HepG2 (cell line): Measurements from ENCODE around the gene ANKRD27. TPM values are rescaled to one million over a fixed set of nuclear protein-coding genes. Genes with fewer than 3 reads are reported as not detected.

ENCODE experiments used
- ADNP ChIP-seq: sonication (generic); formaldehyde crosslinking; IDR thresholded peaks from 2 replicates; pipeline ENCODE4 v1.4.0; 2020; ENCODE audit warnings: missing genetic modification reagents
- CEBPG ChIP-seq: IDR thresholded peaks from 2 replicates; pipeline ENCODE4 v1.6.1; 2016
- ELF1 ChIP-seq: sonication (generic); formaldehyde crosslinking; IDR thresholded peaks from 2 replicates; pipeline ENCODE4 v1.4.0; 2020; ENCODE audit warnings: missing genetic modification reagents
- FOXK2 ChIP-seq: fragments of 450-650 bp; IDR thresholded peaks from 2 replicates; pipeline ENCODE4 v1.6.1; 2016
- HHEX ChIP-seq: IDR thresholded peaks from 2 replicates; pipeline ENCODE4 v1.6.1; 2016; ENCODE audit warnings: control low read depth
- JDP2 ChIP-seq: sonication (generic); formaldehyde crosslinking; IDR thresholded peaks from 2 replicates; pipeline ENCODE4 v1.8.1; 2022; ENCODE audit warnings: missing genetic modification reagents, borderline replicate concordance
- MTA1 ChIP-seq: sonication (generic); formaldehyde crosslinking; IDR thresholded peaks from 2 replicates; pipeline ENCODE4 v1.4.0; 2020; ENCODE audit warnings: missing genetic modification reagents, mild to moderate bottlenecking, borderline replicate concordance
- NKX3-1 ChIP-seq: sonication (generic); formaldehyde crosslinking; IDR thresholded peaks from 2 replicates; pipeline ENCODE4 v1.5.0; 2020; ENCODE audit warnings: missing genetic modification reagents
- SOX13 ChIP-seq, 3 experiments: fragments of 450-650 bp in 1 of 3; sonication (generic) in 1 of 3; formaldehyde crosslinking in 1 of 3; IDR thresholded peaks in 2 of 3; conservative IDR thresholded peaks in 1 of 3; 2 replicates each; pipeline versions ENCODE4 v1.5.0 to v1.6.1; 2016 to 2020; ENCODE audit warnings: antibody characterized with exemption in 1 of 3, mild to moderate bottlenecking in 1 of 3, missing compliant biosample characterization in 1 of 3, missing genetic modification reagents in 1 of 3, moderate library complexity in 1 of 3
- SRSF4 ChIP-seq: fragments of 200-400 bp; formaldehyde crosslinking; IDR thresholded peaks from one replicate; pipeline ENCODE4 v1.6.1; 2018; ENCODE audit warnings: mild to moderate bottlenecking, low read depth, low read length, moderate library complexity; ENCODE audit not compliant: poor library complexity, severe bottlenecking
- TAF15 ChIP-seq: fragments of 200-400 bp; formaldehyde crosslinking; IDR thresholded peaks from one replicate; pipeline ENCODE4 v1.6.1; 2018; ENCODE audit warnings: mild to moderate bottlenecking, low read depth, low read length; ENCODE audit not compliant: poor library complexity, severe bottlenecking
- ZNF274 ChIP-seq: sonication (generic); formaldehyde crosslinking; IDR thresholded peaks from 2 replicates; pipeline ENCODE4 v1.5.1; 2020; ENCODE audit warnings: mild to moderate bottlenecking, missing genetic modification reagents
- ZNF382 ChIP-seq: sonication (generic); formaldehyde crosslinking; IDR thresholded peaks from 2 replicates; pipeline ENCODE4 v1.5.0; 2020; ENCODE audit warnings: missing genetic modification reagents, mild to moderate bottlenecking, borderline replicate concordance
- ZNF558 ChIP-seq: sonication (generic); formaldehyde crosslinking; IDR thresholded peaks from 2 replicates; pipeline ENCODE4 v1.9.0; 2022; ENCODE audit warnings: mild to moderate bottlenecking, missing genetic modification reagents, borderline replicate concordance
- polyA plus RNA-seq, 8 experiments: library from polyadenylated mRNA; depleted of rRNA in 3 of 8; stranded (reverse) in 7 of 8; unstranded in 1 of 8; fragments of >200 nt; fragmentation: Illumina TruSeq in 4 of 8; extraction: Trizol in 4 of 8; gene quantifications; 2 replicates each; pipeline versions ENCODE4 v1.2.1 to v1.2.3, GENCODE V29; 2011 to 2016; ENCODE audit warnings: low read depth in 4 of 8, missing spikeins in 1 of 8, mixed read lengths in 1 of 8; ENCODE audit not compliant: insufficient read depth in 1 of 8
- total RNA-seq, 5 experiments: library from RNA; depleted of rRNA; stranded (reverse); fragments of >200 nt; fragmentation: Illumina TruSeq; extraction: Trizol; gene quantifications; 2 replicates each; pipeline ENCODE4 v1.2.3, GENCODE V29; 2016; ENCODE audit warnings: low read depth in 1 of 5
- TF ChIP-seq, protein P1 (sequence below): sonication (generic); formaldehyde crosslinking; IDR thresholded peaks from 2 replicates; pipeline ENCODE4 v1.5.0; 2020; ENCODE audit warnings: mild to moderate bottlenecking, missing genetic modification reagents
- TF ChIP-seq, protein P2 (sequence below): sonication (generic); formaldehyde crosslinking; IDR thresholded peaks from 2 replicates; pipeline ENCODE4 v1.8.1; 2023; ENCODE audit warnings: missing genetic modification reagents, mild to moderate bottlenecking, borderline replicate concordance
- TF ChIP-seq, protein P3 (sequence below): IDR thresholded peaks from 2 replicates; pipeline ENCODE4 v1.6.1; 2016; ENCODE audit warnings: mild to moderate bottlenecking, missing biosample characterization, missing genetic modification reagents
- TF ChIP-seq, protein P4 (sequence below): sonication (generic); formaldehyde crosslinking; IDR thresholded peaks from 2 replicates; pipeline ENCODE4 v1.8.0; 2023; ENCODE audit warnings: mild to moderate bottlenecking, missing genetic modification reagents
- TF ChIP-seq, protein P5 (sequence below): sonication (generic); formaldehyde crosslinking; IDR thresholded peaks from 2 replicates; pipeline ENCODE4 v1.5.1; 2020; ENCODE audit warnings: missing genetic modification reagents, mild to moderate bottlenecking, borderline replicate concordance
- TF ChIP-seq, protein P6 (sequence below): sonication (generic); formaldehyde crosslinking; IDR thresholded peaks from 2 replicates; pipeline ENCODE4 v1.4.0; 2020; ENCODE audit warnings: mild to moderate bottlenecking, missing genetic modification reagents, borderline replicate concordance
- TF ChIP-seq, protein P7 (sequence below): fragments of 450-650 bp; IDR thresholded peaks from 2 replicates; pipeline ENCODE4 v1.6.1; 2016

ANKRD27 gene
- total and polyA plus RNA-seq, 2 of the 13 experiments (the other 11 are each of a cell fraction or from before 2014, with no cell fraction given): 22.2 to 23.7 TPM

DNA sequence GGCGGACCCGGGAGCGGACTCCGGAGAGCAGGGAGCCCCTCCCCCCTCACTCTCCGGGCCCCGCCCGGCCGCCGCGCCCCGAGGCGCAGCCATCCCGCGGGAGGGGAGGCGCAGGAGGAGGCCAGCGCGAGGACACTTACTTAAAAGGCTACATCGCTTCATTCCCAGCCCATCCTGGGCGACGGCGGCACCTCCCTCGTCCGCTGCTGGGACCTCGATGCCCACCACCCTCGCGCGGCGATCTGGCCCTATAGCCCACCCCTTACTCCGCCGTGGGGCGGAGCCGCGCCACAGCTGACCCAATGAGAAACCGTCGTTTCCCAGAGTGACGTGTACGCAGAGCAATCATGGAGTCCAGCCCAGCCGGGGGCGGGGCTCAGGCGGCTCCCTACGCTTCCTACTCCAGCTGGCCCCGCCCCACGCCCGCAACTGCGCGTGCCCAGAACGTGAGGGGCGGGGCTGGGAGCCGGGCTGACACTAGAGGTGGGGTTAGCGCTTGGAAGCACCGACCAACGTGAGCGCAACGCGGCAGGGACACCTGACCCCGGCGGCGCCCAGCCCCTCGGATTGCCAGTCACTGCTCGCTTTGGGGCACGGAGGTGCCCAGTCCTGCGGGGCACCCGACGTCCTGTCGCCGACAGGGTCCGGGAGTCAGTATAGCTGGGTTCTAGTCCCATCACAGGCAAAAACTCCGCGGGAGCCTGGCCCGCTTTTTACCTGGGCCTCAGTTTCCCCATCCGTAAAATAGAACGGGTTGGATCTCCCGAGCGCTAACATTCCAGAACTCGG is at the start of gene ANKRD27 (continued):
- TF ChIP-seq ZNF382 (CRISPR knock-in tag): no peak
- TF ChIP-seq, protein P1, sequence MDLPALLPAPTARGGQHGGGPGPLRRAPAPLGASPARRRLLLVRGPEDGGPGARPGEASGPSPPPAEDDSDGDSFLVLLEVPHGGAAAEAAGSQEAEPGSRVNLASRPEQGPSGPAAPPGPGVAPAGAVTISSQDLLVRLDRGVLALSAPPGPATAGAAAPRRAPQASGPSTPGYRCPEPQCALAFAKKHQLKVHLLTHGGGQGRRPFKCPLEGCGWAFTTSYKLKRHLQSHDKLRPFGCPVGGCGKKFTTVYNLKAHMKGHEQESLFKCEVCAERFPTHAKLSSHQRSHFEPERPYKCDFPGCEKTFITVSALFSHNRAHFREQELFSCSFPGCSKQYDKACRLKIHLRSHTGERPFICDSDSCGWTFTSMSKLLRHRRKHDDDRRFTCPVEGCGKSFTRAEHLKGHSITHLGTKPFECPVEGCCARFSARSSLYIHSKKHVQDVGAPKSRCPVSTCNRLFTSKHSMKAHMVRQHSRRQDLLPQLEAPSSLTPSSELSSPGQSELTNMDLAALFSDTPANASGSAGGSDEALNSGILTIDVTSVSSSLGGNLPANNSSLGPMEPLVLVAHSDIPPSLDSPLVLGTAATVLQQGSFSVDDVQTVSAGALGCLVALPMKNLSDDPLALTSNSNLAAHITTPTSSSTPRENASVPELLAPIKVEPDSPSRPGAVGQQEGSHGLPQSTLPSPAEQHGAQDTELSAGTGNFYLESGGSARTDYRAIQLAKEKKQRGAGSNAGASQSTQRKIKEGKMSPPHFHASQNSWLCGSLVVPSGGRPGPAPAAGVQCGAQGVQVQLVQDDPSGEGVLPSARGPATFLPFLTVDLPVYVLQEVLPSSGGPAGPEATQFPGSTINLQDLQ: no peak
- TF ChIP-seq HHEX: no peak
- TF ChIP-seq, protein P2, sequence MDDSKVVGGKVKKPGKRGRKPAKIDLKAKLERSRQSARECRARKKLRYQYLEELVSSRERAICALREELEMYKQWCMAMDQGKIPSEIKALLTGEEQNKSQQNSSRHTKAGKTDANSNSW (CRISPR knock-in tag): no peak
- TF ChIP-seq JDP2 (CRISPR knock-in tag): no peak
- TF ChIP-seq, protein P3, sequence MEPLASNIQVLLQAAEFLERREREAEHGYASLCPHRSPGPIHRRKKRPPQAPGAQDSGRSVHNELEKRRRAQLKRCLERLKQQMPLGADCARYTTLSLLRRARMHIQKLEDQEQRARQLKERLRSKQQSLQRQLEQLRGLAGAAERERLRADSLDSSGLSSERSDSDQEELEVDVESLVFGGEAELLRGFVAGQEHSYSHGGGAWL (CRISPR knock-in tag): no peak
- no peak for TF ChIP-seq SRSF4
- TF ChIP-seq, protein P4, sequence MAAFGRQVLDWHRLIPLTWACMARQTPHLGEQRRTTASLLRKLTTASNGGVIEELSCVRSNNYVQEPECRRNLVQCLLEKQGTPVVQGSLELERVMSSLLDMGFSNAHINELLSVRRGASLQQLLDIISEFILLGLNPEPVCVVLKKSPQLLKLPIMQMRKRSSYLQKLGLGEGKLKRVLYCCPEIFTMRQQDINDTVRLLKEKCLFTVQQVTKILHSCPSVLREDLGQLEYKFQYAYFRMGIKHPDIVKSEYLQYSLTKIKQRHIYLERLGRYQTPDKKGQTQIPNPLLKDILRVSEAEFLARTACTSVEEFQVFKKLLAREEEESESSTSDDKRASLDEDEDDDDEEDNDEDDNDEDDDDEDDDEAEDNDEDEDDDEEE (CRISPR knock-in tag): no peak
- TF ChIP-seq, protein P5, sequence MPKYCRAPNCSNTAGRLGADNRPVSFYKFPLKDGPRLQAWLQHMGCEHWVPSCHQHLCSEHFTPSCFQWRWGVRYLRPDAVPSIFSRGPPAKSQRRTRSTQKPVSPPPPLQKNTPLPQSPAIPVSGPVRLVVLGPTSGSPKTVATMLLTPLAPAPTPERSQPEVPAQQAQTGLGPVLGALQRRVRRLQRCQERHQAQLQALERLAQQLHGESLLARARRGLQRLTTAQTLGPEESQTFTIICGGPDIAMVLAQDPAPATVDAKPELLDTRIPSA: no peak
- no peak for TF ChIP-seq FOXK2
- TF ChIP-seq ZNF274 (CRISPR knock-in tag): no peak
- TF ChIP-seq SOX13 (IDR thresholded peaks at IDR 0.05): no peak
- no peak for TF ChIP-seq SOX13 (CRISPR knock-in tag; conservative IDR thresholded peaks at IDR 0.05 in 1 of 2, IDR thresholded peaks at IDR 0.05 in 1 of 2)
- TF ChIP-seq CEBPG (CRISPR knock-in tag): no peak
- no peak for TF ChIP-seq TAF15
- no peak for TF ChIP-seq ADNP (CRISPR knock-in tag)
- no peak for TF ChIP-seq MTA1 (CRISPR knock-in tag)
- TF ChIP-seq, protein P6, sequence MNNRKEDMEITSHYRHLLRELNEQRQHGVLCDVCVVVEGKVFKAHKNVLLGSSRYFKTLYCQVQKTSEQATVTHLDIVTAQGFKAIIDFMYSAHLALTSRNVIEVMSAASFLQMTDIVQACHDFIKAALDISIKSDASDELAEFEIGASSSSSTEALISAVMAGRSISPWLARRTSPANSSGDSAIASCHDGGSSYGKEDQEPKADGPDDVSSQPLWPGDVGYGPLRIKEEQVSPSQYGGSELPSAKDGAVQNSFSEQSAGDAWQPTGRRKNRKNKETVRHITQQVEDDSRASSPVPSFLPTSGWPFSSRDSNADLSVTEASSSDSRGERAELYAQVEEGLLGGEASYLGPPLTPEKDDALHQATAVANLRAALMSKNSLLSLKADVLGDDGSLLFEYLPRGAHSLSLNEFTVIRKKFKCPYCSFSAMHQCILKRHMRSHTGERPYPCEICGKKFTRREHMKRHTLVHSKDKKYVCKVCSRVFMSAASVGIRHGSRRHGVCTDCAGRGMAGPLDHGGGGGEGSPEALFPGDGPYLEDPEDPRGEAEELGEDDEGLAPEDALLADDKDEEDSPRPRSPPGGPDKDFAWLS (CRISPR knock-in tag): no peak
- peak; percentile 79; the same call in 1 of the 2 replicates for TF ChIP-seq ZNF558 (CRISPR knock-in tag)
- TF ChIP-seq, protein P7, sequence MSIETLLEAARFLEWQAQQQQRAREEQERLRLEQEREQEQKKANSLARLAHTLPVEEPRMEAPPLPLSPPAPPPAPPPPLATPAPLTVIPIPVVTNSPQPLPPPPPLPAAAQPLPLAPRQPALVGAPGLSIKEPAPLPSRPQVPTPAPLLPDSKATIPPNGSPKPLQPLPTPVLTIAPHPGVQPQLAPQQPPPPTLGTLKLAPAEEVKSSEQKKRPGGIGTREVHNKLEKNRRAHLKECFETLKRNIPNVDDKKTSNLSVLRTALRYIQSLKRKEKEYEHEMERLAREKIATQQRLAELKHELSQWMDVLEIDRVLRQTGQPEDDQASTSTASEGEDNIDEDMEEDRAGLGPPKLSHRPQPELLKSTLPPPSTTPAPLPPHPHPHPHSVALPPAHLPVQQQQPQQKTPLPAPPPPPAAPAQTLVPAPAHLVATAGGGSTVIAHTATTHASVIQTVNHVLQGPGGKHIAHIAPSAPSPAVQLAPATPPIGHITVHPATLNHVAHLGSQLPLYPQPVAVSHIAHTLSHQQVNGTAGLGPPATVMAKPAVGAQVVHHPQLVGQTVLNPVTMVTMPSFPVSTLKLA: no peak
- no peak for TF ChIP-seq NKX3-1 (CRISPR knock-in tag)
- peak; percentile 82 for TF ChIP-seq ELF1 (CRISPR knock-in tag)
